ENCODE measurements around the gene DOCK3.

DNA sequence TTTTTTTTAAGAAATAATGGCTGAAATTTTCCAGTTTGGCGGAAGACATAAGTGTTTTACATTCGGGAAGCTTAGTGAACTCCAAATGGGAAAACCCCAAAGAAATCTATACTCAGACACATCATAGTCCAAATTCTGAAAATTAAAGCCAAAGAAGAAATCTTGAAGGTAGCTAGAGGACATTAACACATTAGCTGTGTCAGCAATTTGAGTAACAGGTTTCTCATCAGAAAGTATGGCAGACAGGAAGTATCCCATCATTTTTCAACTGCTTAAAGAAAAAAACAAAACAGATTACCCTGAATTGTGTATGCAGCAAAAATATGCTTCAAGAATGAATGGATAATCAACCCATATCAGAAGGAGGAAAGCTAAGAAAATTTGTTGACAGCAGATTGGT lies 261.7 kb downstream of the DOCK3 start:
- no peak for TF ChIP-seq CBX8 (IDR thresholded peaks at IDR 0.05)
- TF ChIP-seq SMC3 (IDR thresholded peaks at IDR 0.05) = no peak
- TF ChIP-seq JUNB (IDR thresholded peaks at IDR 0.05) = no peak
- TF ChIP-seq, protein P1, sequence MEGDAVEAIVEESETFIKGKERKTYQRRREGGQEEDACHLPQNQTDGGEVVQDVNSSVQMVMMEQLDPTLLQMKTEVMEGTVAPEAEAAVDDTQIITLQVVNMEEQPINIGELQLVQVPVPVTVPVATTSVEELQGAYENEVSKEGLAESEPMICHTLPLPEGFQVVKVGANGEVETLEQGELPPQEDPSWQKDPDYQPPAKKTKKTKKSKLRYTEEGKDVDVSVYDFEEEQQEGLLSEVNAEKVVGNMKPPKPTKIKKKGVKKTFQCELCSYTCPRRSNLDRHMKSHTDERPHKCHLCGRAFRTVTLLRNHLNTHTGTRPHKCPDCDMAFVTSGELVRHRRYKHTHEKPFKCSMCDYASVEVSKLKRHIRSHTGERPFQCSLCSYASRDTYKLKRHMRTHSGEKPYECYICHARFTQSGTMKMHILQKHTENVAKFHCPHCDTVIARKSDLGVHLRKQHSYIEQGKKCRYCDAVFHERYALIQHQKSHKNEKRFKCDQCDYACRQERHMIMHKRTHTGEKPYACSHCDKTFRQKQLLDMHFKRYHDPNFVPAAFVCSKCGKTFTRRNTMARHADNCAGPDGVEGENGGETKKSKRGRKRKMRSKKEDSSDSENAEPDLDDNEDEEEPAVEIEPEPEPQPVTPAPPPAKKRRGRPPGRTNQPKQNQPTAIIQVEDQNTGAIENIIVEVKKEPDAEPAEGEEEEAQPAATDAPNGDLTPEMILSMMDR (IDR thresholded peaks at IDR 0.05) = no peak
- TF ChIP-seq, protein P2, sequence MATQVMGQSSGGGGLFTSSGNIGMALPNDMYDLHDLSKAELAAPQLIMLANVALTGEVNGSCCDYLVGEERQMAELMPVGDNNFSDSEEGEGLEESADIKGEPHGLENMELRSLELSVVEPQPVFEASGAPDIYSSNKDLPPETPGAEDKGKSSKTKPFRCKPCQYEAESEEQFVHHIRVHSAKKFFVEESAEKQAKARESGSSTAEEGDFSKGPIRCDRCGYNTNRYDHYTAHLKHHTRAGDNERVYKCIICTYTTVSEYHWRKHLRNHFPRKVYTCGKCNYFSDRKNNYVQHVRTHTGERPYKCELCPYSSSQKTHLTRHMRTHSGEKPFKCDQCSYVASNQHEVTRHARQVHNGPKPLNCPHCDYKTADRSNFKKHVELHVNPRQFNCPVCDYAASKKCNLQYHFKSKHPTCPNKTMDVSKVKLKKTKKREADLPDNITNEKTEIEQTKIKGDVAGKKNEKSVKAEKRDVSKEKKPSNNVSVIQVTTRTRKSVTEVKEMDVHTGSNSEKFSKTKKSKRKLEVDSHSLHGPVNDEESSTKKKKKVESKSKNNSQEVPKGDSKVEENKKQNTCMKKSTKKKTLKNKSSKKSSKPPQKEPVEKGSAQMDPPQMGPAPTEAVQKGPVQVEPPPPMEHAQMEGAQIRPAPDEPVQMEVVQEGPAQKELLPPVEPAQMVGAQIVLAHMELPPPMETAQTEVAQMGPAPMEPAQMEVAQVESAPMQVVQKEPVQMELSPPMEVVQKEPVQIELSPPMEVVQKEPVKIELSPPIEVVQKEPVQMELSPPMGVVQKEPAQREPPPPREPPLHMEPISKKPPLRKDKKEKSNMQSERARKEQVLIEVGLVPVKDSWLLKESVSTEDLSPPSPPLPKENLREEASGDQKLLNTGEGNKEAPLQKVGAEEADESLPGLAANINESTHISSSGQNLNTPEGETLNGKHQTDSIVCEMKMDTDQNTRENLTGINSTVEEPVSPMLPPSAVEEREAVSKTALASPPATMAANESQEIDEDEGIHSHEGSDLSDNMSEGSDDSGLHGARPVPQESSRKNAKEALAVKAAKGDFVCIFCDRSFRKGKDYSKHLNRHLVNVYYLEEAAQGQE (IDR thresholded peaks at IDR 0.05) = no peak
- TF ChIP-seq, protein P3, sequence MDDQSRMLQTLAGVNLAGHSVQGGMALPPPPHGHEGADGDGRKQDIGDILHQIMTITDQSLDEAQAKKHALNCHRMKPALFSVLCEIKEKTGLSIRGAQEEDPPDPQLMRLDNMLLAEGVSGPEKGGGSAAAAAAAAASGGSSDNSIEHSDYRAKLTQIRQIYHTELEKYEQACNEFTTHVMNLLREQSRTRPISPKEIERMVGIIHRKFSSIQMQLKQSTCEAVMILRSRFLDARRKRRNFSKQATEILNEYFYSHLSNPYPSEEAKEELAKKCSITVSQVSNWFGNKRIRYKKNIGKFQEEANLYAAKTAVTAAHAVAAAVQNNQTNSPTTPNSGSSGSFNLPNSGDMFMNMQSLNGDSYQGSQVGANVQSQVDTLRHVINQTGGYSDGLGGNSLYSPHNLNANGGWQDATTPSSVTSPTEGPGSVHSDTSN (IDR thresholded peaks at IDR 0.05) = no peak
- TF ChIP-seq ZFP36 (IDR thresholded peaks at IDR 0.05; ENCODE audit: borderline replicate concordance, partially characterized antibody) = no peak
- TF ChIP-seq, protein P4, sequence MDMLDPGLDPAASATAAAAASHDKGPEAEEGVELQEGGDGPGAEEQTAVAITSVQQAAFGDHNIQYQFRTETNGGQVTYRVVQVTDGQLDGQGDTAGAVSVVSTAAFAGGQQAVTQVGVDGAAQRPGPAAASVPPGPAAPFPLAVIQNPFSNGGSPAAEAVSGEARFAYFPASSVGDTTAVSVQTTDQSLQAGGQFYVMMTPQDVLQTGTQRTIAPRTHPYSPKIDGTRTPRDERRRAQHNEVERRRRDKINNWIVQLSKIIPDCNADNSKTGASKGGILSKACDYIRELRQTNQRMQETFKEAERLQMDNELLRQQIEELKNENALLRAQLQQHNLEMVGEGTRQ (IDR thresholded peaks at IDR 0.05) = no peak

Data from A549 (cell line).